Measurements from ENCODE around the gene METTL16. TPM values are rescaled to one million over a fixed set of nuclear protein-coding genes. Genes with fewer than 3 reads are reported as not detected.

Gene METTL16
- total RNA-seq, 1 donor from 2014 or later, result 20.8 TPM

GRCh38 chr17:2383628-2384167 is 128.0 kb downstream of the METTL16 start:
- no peak for DNase-seq
- Histone ChIP-seq H3K9me3 (replicated peaks) (no peaks in the 10 kb centered on the region), H3K27me3 (ENCODE audit: low read depth) (no peaks in the 10 kb centered on the region), H3K27ac (replicated peaks) (peak overlapping the region; percentile 38), H3K36me3 (peaks cover 56% of the 10 kb centered on the region), H3K4me3 (no peak overlapping the region), H3K4me1 (peaks cover 24% of the 10 kb centered on the region)
- TF ChIP-seq, protein P1, sequence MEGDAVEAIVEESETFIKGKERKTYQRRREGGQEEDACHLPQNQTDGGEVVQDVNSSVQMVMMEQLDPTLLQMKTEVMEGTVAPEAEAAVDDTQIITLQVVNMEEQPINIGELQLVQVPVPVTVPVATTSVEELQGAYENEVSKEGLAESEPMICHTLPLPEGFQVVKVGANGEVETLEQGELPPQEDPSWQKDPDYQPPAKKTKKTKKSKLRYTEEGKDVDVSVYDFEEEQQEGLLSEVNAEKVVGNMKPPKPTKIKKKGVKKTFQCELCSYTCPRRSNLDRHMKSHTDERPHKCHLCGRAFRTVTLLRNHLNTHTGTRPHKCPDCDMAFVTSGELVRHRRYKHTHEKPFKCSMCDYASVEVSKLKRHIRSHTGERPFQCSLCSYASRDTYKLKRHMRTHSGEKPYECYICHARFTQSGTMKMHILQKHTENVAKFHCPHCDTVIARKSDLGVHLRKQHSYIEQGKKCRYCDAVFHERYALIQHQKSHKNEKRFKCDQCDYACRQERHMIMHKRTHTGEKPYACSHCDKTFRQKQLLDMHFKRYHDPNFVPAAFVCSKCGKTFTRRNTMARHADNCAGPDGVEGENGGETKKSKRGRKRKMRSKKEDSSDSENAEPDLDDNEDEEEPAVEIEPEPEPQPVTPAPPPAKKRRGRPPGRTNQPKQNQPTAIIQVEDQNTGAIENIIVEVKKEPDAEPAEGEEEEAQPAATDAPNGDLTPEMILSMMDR (IDR thresholded peaks at IDR 0.05; ENCODE audit: borderline replicate concordance), result no peak
- intact Hi-C loops (cut with micrococcal nuclease), result loop anchor here (2.0 kb wide), 1 partner anchor 33 kb away; no protein-coding TSS in a partner anchor

DNA sequence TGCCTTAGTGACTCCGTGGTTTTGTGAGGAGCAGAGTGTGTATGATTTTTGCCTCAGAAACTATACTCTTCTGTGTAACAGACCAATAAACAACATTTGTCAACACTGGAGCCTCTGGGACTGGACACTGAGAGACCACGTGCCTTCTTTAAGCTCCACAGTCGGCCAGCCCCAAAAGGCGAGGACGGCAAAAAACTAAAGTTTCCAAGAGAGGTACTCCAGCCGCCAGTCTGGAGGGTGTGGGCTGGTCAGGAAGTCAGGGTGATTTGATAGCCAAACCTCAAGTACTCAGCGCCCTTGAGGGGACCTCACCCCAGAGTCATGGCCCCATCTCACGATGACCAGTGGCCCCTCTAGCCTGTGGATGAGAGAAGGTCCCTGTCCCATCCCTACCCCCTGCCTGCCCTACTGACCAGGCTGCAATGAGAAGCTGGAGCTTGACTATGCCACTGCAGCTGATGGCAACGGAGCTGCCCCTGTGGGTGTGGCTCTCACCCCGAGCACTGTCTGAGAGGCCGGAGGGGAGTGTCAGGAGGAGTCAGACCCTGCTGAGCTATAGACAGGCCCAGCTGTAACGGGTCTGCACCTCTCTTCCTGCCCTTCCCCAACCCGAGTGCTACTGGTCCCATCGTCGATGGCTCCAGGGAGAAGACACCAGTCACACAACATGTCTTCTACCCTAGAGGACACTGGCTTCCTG is 130.6 kb downstream of the METTL16 start:
- TF ChIP-seq, protein P1 (IDR thresholded peaks at IDR 0.05; ENCODE audit: borderline replicate concordance), result no peak
- no peak for DNase-seq
- Histone ChIP-seq H3K4me1 (peaks cover 24% of the 10 kb centered on the region), H3K27me3 (ENCODE audit: low read depth) (no peaks in the 10 kb centered on the region), H3K9me3 (replicated peaks) (no peaks in the 10 kb centered on the region), H3K27ac (replicated peaks) (no peak overlapping the region), H3K36me3 (peaks cover 60% of the 10 kb centered on the region), H3K4me3 (no peak overlapping the region)
- intact Hi-C loops (cut with micrococcal nuclease), result no loop called here

DNA sequence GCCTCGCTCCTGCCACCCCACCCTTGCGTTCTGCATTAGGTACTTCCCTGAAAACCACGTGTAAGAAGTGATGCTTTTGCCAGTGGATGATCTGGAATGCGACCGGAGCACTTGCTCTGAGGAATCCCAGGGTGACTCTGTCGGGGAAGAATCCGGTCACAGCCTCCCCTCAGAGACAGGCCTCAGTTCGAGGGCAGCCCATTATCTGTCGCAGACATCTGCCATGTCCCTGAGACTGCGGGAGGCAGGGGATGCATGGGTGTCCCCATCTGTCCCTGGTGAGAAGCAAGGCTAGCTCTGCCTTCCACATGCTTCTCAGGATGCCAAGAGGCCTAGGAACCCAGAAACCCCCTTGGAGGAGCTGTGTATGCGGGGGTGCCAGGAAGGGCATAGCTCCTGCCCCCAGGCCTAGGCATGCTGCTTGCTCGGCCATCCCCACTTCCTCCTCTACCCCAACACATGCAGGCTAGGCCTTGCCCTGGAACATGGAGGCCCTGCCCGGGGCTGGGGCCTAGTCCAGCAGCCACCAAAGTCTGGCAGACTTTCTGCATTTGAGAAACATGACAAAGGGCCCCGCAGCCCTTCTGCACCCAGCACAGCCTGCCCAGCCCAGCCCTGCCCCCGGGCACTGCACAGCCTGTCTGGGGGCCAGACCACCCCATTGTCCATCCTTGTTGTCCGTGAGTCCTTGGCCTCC is 131.3 kb downstream of the METTL16 start:
- DNase-seq, result no peak
- TF ChIP-seq, protein P1 (IDR thresholded peaks at IDR 0.05; ENCODE audit: borderline replicate concordance), result no peak
- Histone ChIP-seq H3K27ac (replicated peaks) (no peak overlapping the region), H3K9me3 (replicated peaks) (no peaks in the 10 kb centered on the region), H3K4me1 (peaks cover 18% of the 10 kb centered on the region), H3K4me3 (no peak overlapping the region), H3K27me3 (ENCODE audit: low read depth) (no peaks in the 10 kb centered on the region), H3K36me3 (peaks cover 60% of the 10 kb centered on the region)
- intact Hi-C loops (cut with micrococcal nuclease), result no loop called here

GRCh38 chr17:2379489-2380225 is 132.0 kb downstream of the METTL16 start:
- no peak for DNase-seq
- H3K27ac ChIP-seq (replicated peaks), result no peak overlapping the region
- peaks cover 67% of the 10 kb centered on the region for H3K36me3 ChIP-seq
- H3K4me3 ChIP-seq, result no peak overlapping the region
- TF ChIP-seq, protein P1 (IDR thresholded peaks at IDR 0.05; ENCODE audit: borderline replicate concordance), result no peak
- intact Hi-C loops (cut with micrococcal nuclease), result no loop called here
- no peaks in the 10 kb centered on the region for H3K27me3 ChIP-seq (ENCODE audit: low read depth)
- H3K4me1 ChIP-seq, result peaks cover 11% of the 10 kb centered on the region
- H3K9me3 ChIP-seq (replicated peaks), result no peaks in the 10 kb centered on the region

DNA sequence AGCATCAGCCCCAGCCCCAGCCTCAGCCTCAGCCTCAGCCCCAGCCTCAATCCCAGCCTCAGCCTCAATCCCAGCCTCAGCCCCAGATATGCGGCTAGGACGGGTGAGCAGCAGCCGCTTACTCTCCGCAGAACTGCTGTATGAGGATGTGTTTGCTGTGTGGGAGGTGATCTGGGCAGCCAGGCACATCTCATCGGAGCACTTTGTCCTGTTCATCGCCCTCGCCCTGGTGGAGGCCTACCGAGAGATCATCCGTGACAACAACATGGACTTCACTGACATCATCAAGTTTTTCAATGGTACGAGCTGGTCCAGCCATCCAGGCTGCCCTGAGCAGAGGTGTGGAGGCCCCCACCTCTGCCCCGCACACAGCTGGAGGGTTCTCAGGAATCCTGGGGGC is 132.8 kb downstream of the METTL16 start:
- intact Hi-C loops (cut with micrococcal nuclease), result no loop called here
- peaks cover 10% of the 10 kb centered on the region for H3K4me1 ChIP-seq
- H3K27ac ChIP-seq (replicated peaks), result no peak overlapping the region
- peaks cover 73% of the 10 kb centered on the region for H3K36me3 ChIP-seq
- TF ChIP-seq, protein P1 (IDR thresholded peaks at IDR 0.05; ENCODE audit: borderline replicate concordance), result no peak
- DNase-seq, result no peak
- no peaks in the 10 kb centered on the region for H3K9me3 ChIP-seq (replicated peaks)
- no peaks in the 10 kb centered on the region for H3K27me3 ChIP-seq (ENCODE audit: low read depth)
- H3K4me3 ChIP-seq, result no peak overlapping the region

All from left ventricle myocardium inferior (tissue), 1 donor.